ENCODE results near the gene PRM3.

Gene PRM3, protein sequence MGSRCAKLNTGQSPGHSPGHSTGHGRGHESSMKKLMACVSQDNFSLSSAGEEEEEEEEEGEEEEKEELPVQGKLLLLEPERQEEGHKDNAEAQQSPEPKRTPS

GRCh38 chr16:11272921-11273720, at the start of gene PRM3:
Gene PRM3, minus strand, starts transcription at chr16:11273629. Its CDS starts 34 bp downstream, at chr16:11273595.
- no peak for DNase-seq (ENCODE audit: low spot score)

DNA sequence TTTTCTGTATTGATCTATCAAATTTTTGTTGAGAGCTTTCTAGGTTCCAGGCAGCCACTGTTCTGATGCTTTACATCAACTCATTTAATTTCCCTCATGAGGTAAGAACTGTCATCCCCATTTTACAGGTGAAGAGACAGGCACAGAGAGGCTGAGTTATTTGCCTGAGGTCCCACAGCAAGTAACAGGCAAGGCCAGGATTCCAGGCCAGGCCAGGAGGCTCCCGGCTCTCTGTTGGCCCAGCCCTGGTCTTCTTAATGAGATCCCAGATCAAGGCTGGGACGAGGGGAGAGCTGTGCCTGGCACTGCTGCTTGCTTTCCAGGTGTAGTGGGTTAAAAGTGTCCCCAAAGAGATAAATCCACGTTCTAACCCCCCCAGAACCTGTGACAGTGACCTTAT, 49.4 kb upstream of the PRM3 start:
- DNase-seq (ENCODE audit: low spot score), result no peak

DNA sequence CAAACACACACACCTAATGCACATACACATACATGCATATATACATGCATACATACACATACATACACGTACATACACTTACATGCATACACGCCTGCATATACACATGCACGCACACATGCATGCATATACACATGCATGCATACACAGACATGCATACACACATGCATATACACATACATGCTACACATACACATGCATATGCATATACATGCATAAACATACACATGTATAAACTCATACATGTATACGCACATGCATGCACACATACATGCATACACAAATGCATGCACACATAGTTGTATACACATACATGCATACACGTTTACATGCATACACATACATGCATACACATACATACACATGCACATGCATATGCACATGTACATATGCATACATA, 48.2 kb upstream of the PRM3 start:
- DNase-seq (ENCODE audit: low spot score), result no peak

GRCh38 chr16:11320170-11320569, 46.7 kb upstream of the PRM3 start:
- no peak for DNase-seq (ENCODE audit: low spot score)

DNA sequence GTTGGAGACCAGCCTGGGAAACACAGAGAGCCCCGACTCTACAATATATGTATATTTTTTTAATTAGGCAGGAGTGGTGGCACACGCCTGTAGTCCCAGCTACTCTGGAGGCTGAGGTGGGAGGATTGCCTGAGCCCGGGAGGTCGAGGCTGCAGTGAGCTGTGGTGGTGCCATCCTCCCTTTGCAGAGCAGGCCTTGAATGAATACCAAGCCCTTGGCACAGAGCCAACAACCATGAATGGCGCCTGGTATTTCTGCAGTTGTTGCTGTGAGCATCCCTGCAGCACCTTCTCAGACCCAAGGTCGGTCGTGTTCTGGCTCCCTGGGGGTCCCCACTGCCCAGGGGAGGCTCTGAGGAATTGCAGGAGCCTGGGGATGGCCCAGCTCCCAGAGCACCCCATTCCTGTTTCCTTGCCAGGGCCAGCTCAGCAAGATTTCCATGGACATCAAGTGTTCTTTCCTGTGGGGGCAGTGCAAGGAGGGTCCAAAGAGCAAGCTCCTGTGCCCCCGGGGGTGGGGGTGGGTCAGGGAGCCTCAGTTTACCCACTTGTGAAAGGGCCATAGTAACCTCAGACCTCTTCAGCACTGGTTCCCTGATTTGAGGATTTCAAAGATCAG, 46.2 kb upstream of the PRM3 start:
- DNase-seq (ENCODE audit: low spot score), result no peak

GRCh38 chr16:11318817-11319216, 45.4 kb upstream of the PRM3 start:
- DNase-seq (ENCODE audit: low spot score), result no peak

GRCh38 chr16:11316331-11317015, 43.0 kb upstream of the PRM3 start:
- peak; percentile 67 for DNase-seq (ENCODE audit: low spot score)

GRCh38 chr16:11315510-11315909, 42.1 kb upstream of the PRM3 start:
- peak; percentile 81 for DNase-seq (ENCODE audit: low spot score)

DNA sequence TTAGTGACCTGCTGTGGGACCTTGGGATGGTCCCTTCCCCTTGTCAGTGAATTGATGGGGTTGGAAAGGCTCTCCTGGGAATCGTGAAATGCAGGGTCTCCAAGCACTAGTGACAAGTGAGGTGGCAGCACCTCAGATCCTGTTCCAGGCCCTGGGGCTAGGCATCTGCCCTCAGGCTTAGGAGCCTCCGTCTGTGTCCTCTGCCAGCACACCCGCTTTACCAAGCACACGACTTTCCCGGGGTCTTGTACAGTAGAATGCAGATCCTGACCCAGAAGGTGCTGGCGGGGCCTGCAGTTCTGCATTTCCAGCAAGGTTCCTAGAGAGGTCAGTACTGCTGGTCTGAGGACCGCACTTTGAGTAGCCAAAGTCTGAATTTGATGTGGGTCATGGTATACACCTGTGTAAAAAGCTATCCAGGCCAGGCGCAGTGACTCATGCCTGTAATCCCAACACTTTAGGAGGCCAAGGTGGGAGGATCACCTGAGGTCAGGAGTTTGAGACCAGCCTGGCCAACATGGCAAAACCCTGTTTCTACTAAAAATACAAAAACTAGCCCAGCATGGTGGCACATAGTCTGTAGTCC, 41.0 kb upstream of the PRM3 start:
- no peak for DNase-seq (ENCODE audit: low spot score)

- DNase-seq (ENCODE audit: low spot score), result no peak
Measured at GRCh38 chr16:11313493-11314308, 40.3 kb upstream of the PRM3 start.

DNA sequence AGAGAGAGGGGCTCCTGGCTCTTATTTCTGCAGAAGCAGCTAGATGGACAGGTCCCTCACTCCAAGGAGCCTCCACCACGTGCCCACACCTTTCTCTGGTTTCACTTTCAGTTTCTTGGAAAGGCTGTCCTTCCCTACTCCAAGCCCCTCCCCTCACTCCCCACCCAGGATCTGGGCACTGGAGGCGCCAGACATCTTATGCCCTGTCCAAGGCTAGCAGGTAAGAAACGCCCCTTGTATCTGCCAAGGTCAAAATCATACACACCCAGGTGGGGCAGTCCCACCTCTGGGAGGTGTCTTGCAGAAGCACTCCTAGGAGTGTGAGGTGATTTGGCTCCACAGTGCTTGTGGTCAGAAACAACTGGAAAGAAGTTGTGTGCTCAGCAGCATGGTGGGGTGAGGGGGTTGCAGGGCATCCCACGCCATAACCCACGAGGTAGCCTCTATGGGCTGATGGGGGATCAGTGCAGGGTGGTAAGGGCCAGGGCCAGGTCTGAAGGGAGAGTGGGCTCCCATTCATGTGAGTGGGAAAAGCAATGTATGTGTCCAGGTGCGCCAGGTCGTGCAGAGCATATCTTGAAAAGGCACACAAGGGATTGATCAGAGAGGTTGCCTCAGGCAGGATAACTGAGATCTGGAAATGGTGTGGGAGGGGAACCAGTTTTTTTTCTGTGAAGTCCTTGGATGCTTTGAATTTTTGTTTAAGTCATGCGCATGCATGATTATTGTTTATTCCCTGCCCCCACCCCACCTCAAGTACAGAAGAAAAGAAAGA, 39.5 kb upstream of the PRM3 start:
- no peak for DNase-seq (ENCODE audit: low spot score)

DNA sequence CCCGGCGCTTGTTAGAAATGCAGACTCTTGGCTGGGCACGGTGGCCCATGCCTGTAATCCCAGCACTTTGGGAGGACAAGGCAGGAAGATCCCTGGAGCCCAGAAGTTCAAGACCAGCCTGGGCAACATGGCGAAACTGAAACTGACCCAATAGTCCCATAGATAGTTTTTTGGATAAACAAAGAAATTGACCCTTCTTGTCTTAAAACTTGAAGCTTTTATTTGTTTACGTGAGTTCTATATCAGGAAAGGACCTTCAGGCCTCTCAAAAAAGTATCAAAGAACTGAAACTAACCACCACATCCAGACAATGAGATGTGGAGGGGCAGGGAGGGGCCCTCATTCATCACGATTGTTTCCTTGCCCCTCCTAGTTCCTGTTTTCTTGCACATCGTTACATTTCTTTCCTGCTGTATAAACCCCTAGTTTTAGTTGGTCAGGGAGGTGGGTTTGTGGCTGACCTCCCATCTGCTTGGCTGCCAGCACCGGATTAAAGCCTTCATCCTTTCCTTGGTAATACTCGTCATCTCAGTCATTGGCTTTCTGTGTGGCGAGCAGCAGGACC, 37.6 kb upstream of the PRM3 start:
- no peak for DNase-seq (ENCODE audit: low spot score)

DNA sequence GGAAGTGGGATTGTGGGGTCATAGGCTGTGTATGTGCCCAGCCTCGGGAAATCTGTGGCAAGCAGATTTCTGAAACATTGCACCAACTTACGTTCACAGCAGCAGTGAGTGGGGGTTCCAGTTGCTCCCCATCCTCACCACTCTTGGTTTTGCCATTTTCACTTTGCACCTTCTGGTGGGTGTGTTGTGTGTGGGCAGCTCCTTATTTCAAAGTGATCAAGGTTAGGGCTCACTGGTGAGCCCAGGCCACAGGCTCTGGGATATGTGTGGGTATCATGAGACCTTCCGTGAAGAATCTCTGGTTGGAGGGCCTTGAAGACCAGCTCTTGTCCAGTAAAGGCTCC, 37.2 kb upstream of the PRM3 start:
- DNase-seq (ENCODE audit: low spot score), result no peak

DNA sequence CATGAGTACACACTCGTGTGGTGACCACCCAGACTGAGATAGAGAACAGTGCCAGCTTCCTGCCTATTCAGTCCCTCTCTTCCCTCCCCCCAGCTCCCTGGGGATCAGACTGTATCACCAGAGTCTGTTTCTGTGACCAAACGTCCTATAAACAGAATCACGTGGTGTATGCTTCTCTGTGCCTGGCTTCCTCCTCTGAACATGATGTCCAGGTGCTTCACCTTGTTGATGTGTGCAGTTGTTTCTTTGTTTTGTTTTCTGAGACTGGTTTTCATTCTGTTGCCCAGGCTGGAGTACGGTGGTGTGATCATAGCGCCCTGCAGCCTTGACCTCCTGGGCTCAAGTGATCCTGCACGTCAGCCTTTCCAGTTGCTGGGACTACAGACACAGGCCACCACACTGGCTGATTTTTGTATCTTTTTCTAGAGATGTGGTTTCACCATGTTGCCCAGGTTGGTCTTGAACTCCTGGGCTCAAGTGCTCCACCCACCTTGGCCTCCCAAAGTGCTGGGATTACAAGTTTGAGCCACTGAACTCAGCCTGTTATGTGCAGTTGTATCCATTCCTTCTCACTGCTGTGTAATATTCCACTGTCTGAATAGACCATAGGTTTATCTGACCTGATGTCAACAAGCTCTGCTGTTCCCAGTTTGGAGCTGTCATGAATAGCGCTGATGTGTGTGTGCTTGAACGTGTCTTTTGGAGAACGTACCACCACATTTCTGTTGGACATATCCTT, 36.6 kb upstream of the PRM3 start:
- no peak for DNase-seq (ENCODE audit: low spot score)

DNA sequence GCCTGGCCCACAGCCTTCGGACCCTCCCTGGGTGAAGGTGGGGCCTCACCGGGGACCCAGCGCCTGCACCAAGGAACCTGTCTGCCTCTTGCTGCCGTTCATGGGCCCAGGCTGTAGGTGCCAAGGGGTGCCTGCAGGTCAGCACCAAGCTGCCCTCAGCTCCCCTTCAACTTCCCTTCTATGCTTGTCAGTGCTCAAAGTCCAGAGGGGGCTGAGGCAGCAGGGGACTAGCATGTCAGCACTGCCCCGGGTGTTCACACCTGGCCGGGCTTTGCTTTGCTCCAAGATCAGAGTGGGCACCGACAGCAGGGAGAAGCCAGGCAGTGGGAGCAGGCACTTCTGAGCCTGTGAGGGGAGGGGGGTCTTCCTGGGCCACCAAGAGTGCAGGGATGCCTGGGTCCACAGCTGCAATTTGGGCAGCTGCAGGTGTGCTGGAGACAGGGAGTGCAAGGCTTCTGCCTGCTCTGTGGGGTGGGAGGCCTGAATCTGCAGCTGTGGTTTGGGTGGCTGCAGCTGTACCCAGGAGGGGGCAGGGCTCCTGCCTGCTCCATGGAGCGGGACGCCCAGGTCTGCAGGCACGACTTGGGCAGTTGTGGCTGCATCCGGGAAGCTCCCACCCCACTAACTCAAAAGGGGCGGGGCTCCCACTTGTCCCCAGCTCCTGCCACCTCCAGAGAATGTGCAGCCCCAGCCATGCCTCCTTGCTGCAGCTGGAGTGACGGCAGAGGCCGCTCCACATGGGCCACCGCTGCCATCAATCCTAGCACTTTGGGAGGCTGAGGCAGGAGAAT, 35.3 kb upstream of the PRM3 start:
- no peak for DNase-seq (ENCODE audit: low spot score)

GRCh38 chr16:11307639-11308492, 34.4 kb upstream of the PRM3 start:
- no peak for DNase-seq (ENCODE audit: low spot score)

DNA sequence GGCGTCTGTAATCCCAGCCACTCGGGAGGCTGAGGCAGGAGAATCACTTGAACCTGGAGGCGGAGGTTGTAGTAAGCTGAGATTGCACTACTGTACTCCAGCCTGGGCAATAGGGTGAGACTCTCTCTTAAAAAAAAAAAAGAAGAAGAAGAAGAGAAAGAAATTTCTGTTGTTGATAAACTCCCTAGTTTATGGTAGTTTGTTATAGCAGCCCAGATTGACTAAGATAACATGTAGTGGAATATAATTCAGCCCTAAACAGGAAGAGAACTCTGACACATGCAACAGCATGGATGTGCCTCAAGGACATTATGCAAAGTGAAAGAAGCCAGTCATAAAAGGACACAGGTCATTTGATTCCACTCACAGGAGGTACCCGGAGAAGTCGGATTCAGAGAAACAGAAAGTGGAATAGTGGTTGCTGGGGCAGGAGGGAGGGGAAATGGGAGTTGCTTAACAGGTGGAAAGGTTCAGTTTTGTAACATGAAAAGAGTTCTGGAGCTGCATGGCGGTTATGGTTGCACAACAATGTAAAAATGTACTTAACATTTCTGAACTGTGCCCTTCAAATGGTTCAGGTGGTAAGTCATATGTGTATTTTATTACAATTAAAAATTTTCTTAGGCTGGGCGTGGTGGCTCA, 33.7 kb upstream of the PRM3 start:
- no peak for DNase-seq (ENCODE audit: low spot score)

DNA sequence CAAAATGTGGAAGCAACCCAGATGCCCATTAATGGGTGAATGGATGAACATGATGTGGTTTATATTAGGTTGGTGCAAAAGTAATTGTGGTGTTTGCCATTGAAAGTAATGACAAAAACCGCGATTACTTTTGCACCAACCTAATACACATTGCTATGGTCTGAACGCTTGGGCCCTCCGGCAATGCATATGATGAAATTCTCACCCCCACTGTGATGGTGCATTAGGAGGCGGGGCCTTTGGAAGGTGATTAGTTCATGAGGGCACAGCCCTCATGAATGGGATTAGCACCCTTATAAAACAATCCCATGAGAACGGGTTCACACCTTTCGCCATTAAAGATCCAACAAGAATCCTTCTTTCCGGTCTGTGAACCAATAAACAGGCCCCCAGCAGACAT, 33.0 kb upstream of the PRM3 start:
- DNase-seq (ENCODE audit: low spot score), result no peak
